ENCODE results near the gene FOXO3. TPM values are rescaled to one million over a fixed set of nuclear protein-coding genes. Genes with fewer than 3 reads are reported as not detected.

The FOXO3 gene
- total and polyA plus RNA-seq, 2 of the 13 experiments (the other 11 are each of a cell fraction or from before 2014, with no cell fraction given), result 16.0 to 22.5 TPM

GRCh38 chr6:108563292-108563691, 2.6 kb downstream of the FOXO3 start:
- H3K4me1 ChIP-seq (ENCODE audit: insufficient read depth, low read length), result peaks cover 51% of the 10 kb centered on the region
- in situ Hi-C loops (cut with HindIII; ENCODE audit: extremely low pct_ligation_motif_present, low pct_unique_long_range_greater_than_20kb), result loop anchor here (5.0 kb wide), 1 partner anchor 219 kb away; no protein-coding TSS in a partner anchor
- ChIA-PET POLR2A (no interaction called here), CTCF (ENCODE audit: low intra/inter-chr PET ratio, low total read pairs) (no interaction called here)
- BruUV-seq (replicated peaks), result no TSS peak
- intact Hi-C loops (cut with micrococcal nuclease; ENCODE audit: unreplicated experiment), result loop anchor here (2.0 to 10.0 kb wide), 2 partner anchors 152 to 220 kb away; no protein-coding TSS in a partner anchor
- no peak overlapping the region for H2AFZ ChIP-seq (ENCODE audit: low read length)
- 59% methylated on average over 8 of the region's 8 CpGs for WGBS (ENCODE audit: low lambda C conversion rate)
- H4K20me1 ChIP-seq (ENCODE audit: insufficient read depth, low read length), result peaks cover 48% of the 10 kb centered on the region
- peak overlapping the region; percentile 59 for H3K27ac ChIP-seq (ENCODE audit: extremely low read length, insufficient read depth, low read length)
- TF ChIP-seq PHF21A (CRISPR knock-in tag; IDR thresholded peaks at IDR 0.05), result no peak
- peak; percentile 77 for TF ChIP-seq ZNF652 (CRISPR knock-in tag; IDR thresholded peaks at IDR 0.05; ENCODE audit: borderline replicate concordance, low read depth)
- no peak for TF ChIP-seq SOX13 (IDR thresholded peaks at IDR 0.05)
- no peak for TF ChIP-seq SOX13 (CRISPR knock-in tag; conservative IDR thresholded peaks at IDR 0.05 in 1 of 2, IDR thresholded peaks at IDR 0.05 in 1 of 2)
- no peak for TF ChIP-seq KDM1A (CRISPR knock-in tag; IDR thresholded peaks at IDR 0.05)
- no peak for ATAC-seq
- DNase-seq (ENCODE audit: low spot score), result no peak
- H3K27me3 ChIP-seq (ENCODE audit: control insufficient read depth in 1 of 2, insufficient read depth in 2 of 2, low read length in 2 of 2), result no peaks in the 10 kb centered on the region; a peak in 1 of 5 replicates
- FAIRE-seq, result no peak
- H3K9ac ChIP-seq (ENCODE audit: insufficient read depth, low read depth, low read length), result peak overlapping the region; percentile 79
- H3K4me3 ChIP-seq (replicated peaks in 1 of 3; ENCODE audit: insufficient read depth in 1 of 3, low read depth in 2 of 3, low read length in 3 of 3), result peak overlapping the region; percentile 81 to 99 (median 90); a peak in 5 of 6 replicates
- peaks cover 4 to 24% of the 10 kb centered on the region in 2 experiments; a peak in 3 of 5 replicates for H3K36me3 ChIP-seq (replicated peaks in 1 of 2; ENCODE audit: control insufficient read depth in 1 of 2, insufficient read depth in 2 of 2, low read length in 2 of 2)
- no peaks in the 10 kb centered on the region for H3K9me3 ChIP-seq (ENCODE audit: low read length)
- H3K79me2 ChIP-seq (ENCODE audit: insufficient read depth, low read length), result peaks cover 68% of the 10 kb centered on the region
- H3K4me2 ChIP-seq (ENCODE audit: low read depth, low read length), result peak overlapping the region; percentile 94

- intact Hi-C loops (cut with micrococcal nuclease; ENCODE audit: unreplicated experiment), result loop anchor here (10.0 kb wide), 1 partner anchor 151 kb away; no protein-coding TSS in a partner anchor
- no peaks in the 10 kb centered on the region; a peak in 1 of 5 replicates for H3K27me3 ChIP-seq (ENCODE audit: control insufficient read depth in 1 of 2, insufficient read depth in 2 of 2, low read length in 2 of 2)
- H4K20me1 ChIP-seq (ENCODE audit: insufficient read depth, low read length), result peaks cover 51% of the 10 kb centered on the region
- peak overlapping the region; percentile 94 for H3K4me2 ChIP-seq (ENCODE audit: low read depth, low read length)
- ChIA-PET CTCF (ENCODE audit: low intra/inter-chr PET ratio, low total read pairs) (no interaction called here), POLR2A (no interaction called here)
- H2AFZ ChIP-seq (ENCODE audit: low read length), result no peak overlapping the region
- DNase-seq (ENCODE audit: low spot score) (no peak), ATAC-seq (no peak), FAIRE-seq (peak; percentile 30)
- 23% methylated on average over 3 of the region's 3 CpGs for WGBS (ENCODE audit: low lambda C conversion rate)
- H3K4me1 ChIP-seq (ENCODE audit: insufficient read depth, low read length), result peaks cover 51% of the 10 kb centered on the region
- H3K9ac ChIP-seq (ENCODE audit: insufficient read depth, low read depth, low read length), result peak overlapping the region; percentile 27; the same call in 1 of the 2 replicates
- in situ Hi-C loops (cut with HindIII; ENCODE audit: extremely low pct_ligation_motif_present, low pct_unique_long_range_greater_than_20kb), result loop anchor here (5.0 kb wide), 1 partner anchor 218 kb away; no protein-coding TSS in a partner anchor
- peak overlapping the region; percentile 17 to 99 (median 19); a peak in 5 of 6 replicates for H3K4me3 ChIP-seq (replicated peaks in 1 of 3; ENCODE audit: insufficient read depth in 1 of 3, low read depth in 2 of 3, low read length in 3 of 3)
- peaks cover 7 to 33% of the 10 kb centered on the region in 2 experiments for H3K36me3 ChIP-seq (replicated peaks in 1 of 2; ENCODE audit: control insufficient read depth in 1 of 2, insufficient read depth in 2 of 2, low read length in 2 of 2)
- BruUV-seq (replicated peaks), result no TSS peak
- peaks cover 77% of the 10 kb centered on the region for H3K79me2 ChIP-seq (ENCODE audit: insufficient read depth, low read length)
- H3K27ac ChIP-seq (ENCODE audit: extremely low read length, insufficient read depth, low read length), result no peak overlapping the region
- H3K9me3 ChIP-seq (ENCODE audit: low read length), result no peaks in the 10 kb centered on the region
- TF ChIP-seq CSRNP2 (CRISPR knock-in tag; conservative IDR thresholded peaks at IDR 0.05; ENCODE audit: low read depth) (no peak), ZHX1 (CRISPR knock-in tag; IDR thresholded peaks at IDR 0.05; ENCODE audit: low read depth) (no peak), FOXA1 (IDR thresholded peaks at IDR 0.05) (no peak), FOXA1 (CRISPR knock-in tag; IDR thresholded peaks at IDR 0.05) (no peak), GZF1 (CRISPR knock-in tag; IDR thresholded peaks at IDR 0.05) (no peak), SUZ12 (IDR thresholded peaks at IDR 0.05; ENCODE audit: low read depth, low read length) (no peak), TFE3 (CRISPR knock-in tag; IDR thresholded peaks at IDR 0.05) (no peak), FOXK2 (IDR thresholded peaks at IDR 0.05) (no peak)
These were observed 3.5 kb downstream of the FOXO3 start for GRCh38 chr6:108564178-108564577.
